Mucosa of stomach (tissue), 1 donor: Measurements from ENCODE around the gene PDE9A.

Experiments
- H3K27me3 ChIP-seq: one replicate; pipeline ENCODE4 v1.7.0; 2013; ENCODE audit warnings: mild to moderate bottlenecking, low read length; ENCODE audit not compliant: control insufficient read depth, insufficient read depth
- H3K36me3 ChIP-seq: one replicate; pipeline ENCODE4 v1.7.0; 2013; ENCODE audit warnings: low read length; ENCODE audit not compliant: control insufficient read depth, insufficient read depth
- H3K4me1 ChIP-seq: one replicate; pipeline ENCODE4 v1.7.0; 2013; ENCODE audit warnings: mild to moderate bottlenecking, low read length; ENCODE audit not compliant: control insufficient read depth, insufficient read depth
- H3K4me3 ChIP-seq: one replicate; pipeline ENCODE4 v1.7.0; 2013; ENCODE audit warnings: low read length
- H3K9ac ChIP-seq: one replicate; pipeline ENCODE4 v1.7.0; 2013; ENCODE audit warnings: mild to moderate bottlenecking, low read length, moderate library complexity
- H3K9me3 ChIP-seq: one replicate; pipeline ENCODE4 v1.7.0; 2013; ENCODE audit warnings: mild to moderate bottlenecking, low read length, moderate library complexity; ENCODE audit not compliant: control insufficient read depth
- donor health status: Pancreatic carcinoma.

The PDE9A gene

GRCh38 chr21:42637267-42638041 is 16.0 kb upstream of the PDE9A start:
- peaks cover 11% of the 10 kb centered on the region for H3K4me1 ChIP-seq
- H3K27me3 ChIP-seq, result peaks cover 4% of the 10 kb centered on the region
- no peak overlapping the region for H3K9ac ChIP-seq
- no peaks in the 10 kb centered on the region for H3K36me3 ChIP-seq
- H3K9me3 ChIP-seq, result no peaks in the 10 kb centered on the region
- H3K4me3 ChIP-seq, result no peak overlapping the region

GRCh38 chr21:42638266-42638863 is 15.1 kb upstream of the PDE9A start:
- peaks cover 11% of the 10 kb centered on the region for H3K4me1 ChIP-seq

DNA sequence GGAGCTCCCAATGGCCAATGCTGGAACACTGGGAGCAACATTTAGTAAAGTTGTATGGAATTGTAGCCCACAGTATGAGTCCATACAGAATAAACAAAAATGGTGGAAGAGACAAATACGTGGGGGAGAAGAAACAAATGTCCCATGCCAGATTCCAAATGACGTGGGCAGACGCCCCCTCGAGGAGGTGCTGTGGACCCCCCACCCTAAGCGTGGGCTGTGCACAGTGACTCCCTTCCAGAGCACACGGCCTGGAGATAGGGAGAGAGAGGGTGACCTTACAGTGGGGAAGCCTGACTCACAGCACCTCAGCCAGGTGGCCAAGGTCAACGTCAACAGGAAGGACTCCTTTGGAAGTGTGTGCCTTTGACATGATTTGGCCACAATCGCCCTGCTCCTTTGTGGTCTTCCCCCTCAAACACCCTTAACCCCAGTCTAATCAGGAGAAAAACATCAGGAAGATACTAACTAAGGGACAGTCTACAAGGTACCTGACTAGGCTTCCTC is 13.7 kb upstream of the PDE9A start:
- Histone ChIP-seq H3K9me3 (no peaks in the 10 kb centered on the region), H3K4me1 (peaks cover 11% of the 10 kb centered on the region), H3K9ac (no peak overlapping the region), H3K4me3 (no peak overlapping the region), H3K36me3 (no peaks in the 10 kb centered on the region), H3K27me3 (peaks cover 4% of the 10 kb centered on the region)

More at GRCh38 chr21:42638266-42638863, 15.1 kb upstream of the PDE9A start:
- H3K36me3 ChIP-seq, result no peaks in the 10 kb centered on the region
- H3K9me3 ChIP-seq, result no peaks in the 10 kb centered on the region
- no peak overlapping the region for H3K9ac ChIP-seq
- peaks cover 4% of the 10 kb centered on the region for H3K27me3 ChIP-seq
- H3K4me3 ChIP-seq, result no peak overlapping the region

DNA sequence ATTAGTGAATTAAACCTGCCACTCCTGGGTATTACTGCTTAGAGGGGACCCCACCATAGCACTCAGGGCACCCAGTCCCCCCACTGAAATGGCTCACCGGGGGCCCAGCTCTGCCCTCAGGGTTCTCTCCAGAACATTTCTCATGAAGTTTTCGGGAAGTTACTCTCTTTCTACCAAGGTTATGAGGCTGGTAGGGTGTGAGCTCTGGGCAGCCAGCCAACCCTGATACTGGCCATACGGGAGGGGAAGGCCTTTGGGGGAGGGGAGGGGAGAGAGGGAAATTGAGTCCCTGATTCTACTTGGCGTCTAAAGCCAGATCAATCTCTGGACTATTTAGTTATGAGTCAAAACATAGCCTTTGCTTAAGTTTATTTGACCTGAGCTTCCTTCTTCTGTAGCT is 12.9 kb upstream of the PDE9A start:
- Histone ChIP-seq H3K4me3 (no peak overlapping the region), H3K9me3 (no peaks in the 10 kb centered on the region), H3K36me3 (no peaks in the 10 kb centered on the region), H3K27me3 (peaks cover 4% of the 10 kb centered on the region), H3K4me1 (peaks cover 11% of the 10 kb centered on the region), H3K9ac (no peak overlapping the region)

DNA sequence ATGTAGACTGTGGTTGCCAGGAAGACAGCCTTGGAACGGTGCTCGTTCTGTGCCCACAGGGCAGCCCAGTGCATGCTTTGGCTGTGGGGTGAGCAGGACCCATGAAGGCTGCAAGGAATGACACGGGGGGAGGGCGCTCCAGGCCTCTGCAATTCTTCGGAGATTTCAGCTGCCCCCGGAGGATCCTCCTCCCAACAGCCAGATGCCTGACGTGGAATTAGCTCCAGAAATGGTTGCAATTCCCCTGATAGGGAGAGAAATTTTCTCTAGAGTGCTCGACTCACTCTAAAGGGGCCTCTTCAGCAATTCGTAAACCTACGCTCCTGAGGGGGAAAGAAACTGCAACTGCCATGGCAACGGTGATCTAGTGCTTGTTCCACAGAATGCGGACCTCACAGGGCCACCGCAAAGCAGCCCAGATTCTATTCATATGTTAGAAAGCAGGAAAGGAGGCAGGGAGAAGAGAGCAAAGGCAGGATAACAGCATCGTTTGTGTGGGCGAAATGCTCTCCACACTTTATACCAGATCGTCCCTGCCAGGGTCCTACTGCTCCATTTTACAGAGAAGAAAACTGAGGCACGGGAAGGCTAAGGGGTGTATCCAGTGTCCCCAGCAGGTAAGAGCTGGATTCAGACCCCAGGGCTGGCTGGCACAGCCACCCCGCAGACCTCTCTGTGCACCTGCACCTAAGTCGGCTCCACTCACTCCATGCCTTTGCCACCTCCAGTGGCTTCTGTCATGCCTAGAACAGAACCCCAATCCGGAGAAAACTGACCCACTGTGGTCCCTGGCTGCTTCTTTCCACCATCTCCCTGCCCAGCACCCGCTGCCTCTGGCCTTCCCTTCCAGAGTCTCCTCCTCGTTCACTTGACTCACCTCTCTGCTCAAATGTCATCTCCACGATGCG is 11.9 kb upstream of the PDE9A start:
- Histone ChIP-seq H3K9ac (no peak overlapping the region), H3K27me3 (peaks cover 4% of the 10 kb centered on the region), H3K9me3 (no peaks in the 10 kb centered on the region), H3K36me3 (no peaks in the 10 kb centered on the region), H3K4me3 (no peak overlapping the region), H3K4me1 (peaks cover 11% of the 10 kb centered on the region)

GRCh38 chr21:42642219-42642745 is 11.1 kb upstream of the PDE9A start:
- Histone ChIP-seq H3K9ac (no peak overlapping the region), H3K27me3 (peaks cover 4% of the 10 kb centered on the region), H3K4me3 (no peak overlapping the region), H3K36me3 (no peaks in the 10 kb centered on the region), H3K9me3 (no peaks in the 10 kb centered on the region), H3K4me1 (peaks cover 11% of the 10 kb centered on the region)

GRCh38 chr21:42644223-42645208 is 8.9 kb upstream of the PDE9A start:
- peaks cover 11% of the 10 kb centered on the region for H3K4me1 ChIP-seq
- no peak overlapping the region for H3K4me3 ChIP-seq
- H3K27me3 ChIP-seq, result no peaks in the 10 kb centered on the region
- H3K9ac ChIP-seq, result no peak overlapping the region
- H3K9me3 ChIP-seq, result no peaks in the 10 kb centered on the region
- no peaks in the 10 kb centered on the region for H3K36me3 ChIP-seq

- H3K4me1 ChIP-seq, result peaks cover 4% of the 10 kb centered on the region
- H3K36me3 ChIP-seq, result no peaks in the 10 kb centered on the region
- no peaks in the 10 kb centered on the region for H3K9me3 ChIP-seq
- no peak overlapping the region for H3K4me3 ChIP-seq
- peaks cover under 1% of the 10 kb centered on the region for H3K27me3 ChIP-seq
- H3K9ac ChIP-seq, result no peak overlapping the region
Observed at GRCh38 chr21:42645211-42646075, 8.0 kb upstream of the PDE9A start.

- Histone ChIP-seq H3K9ac (no peak overlapping the region), H3K36me3 (no peaks in the 10 kb centered on the region), H3K9me3 (no peaks in the 10 kb centered on the region), H3K4me1 (no peaks in the 10 kb centered on the region), H3K27me3 (peaks cover 6% of the 10 kb centered on the region), H3K4me3 (no peak overlapping the region)
Observed at GRCh38 chr21:42646076-42646825, 7.2 kb upstream of the PDE9A start.

DNA sequence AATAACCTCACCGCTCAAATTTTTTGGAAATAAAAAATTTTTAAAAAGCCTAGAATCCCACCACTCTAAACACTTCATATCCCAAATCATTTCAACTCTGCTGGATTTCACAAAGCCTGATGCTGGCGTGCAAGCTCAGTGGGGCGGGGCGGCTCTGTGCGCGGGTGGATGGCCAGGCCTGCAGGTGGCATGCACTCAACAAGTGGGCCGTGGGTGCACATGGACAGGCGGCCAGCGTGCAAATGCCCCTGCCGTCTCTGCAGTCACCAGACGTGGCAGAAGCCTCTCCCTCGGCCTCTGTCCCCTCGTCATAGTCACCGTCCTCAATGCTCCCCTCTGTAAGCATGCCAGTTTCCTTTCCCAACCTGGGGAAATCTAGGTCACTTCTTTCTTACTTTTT is 6.6 kb upstream of the PDE9A start:
- H3K9ac ChIP-seq, result no peak overlapping the region
- no peaks in the 10 kb centered on the region for H3K36me3 ChIP-seq
- peaks cover 12% of the 10 kb centered on the region for H3K27me3 ChIP-seq
- no peaks in the 10 kb centered on the region for H3K9me3 ChIP-seq
- H3K4me3 ChIP-seq, result no peak overlapping the region
- no peaks in the 10 kb centered on the region for H3K4me1 ChIP-seq
